HG02642 (cell line): ENCODE results near the gene MED27.

Experiments
- ATAC-seq: cut with Tn5 transposase; IDR thresholded peaks from one replicate; pipeline ENCODE4 v1.9.1; 2021; ENCODE audit warnings: mild to moderate bottlenecking; ENCODE audit not compliant: unreplicated experiment, poor library complexity

The MED27 gene

DNA sequence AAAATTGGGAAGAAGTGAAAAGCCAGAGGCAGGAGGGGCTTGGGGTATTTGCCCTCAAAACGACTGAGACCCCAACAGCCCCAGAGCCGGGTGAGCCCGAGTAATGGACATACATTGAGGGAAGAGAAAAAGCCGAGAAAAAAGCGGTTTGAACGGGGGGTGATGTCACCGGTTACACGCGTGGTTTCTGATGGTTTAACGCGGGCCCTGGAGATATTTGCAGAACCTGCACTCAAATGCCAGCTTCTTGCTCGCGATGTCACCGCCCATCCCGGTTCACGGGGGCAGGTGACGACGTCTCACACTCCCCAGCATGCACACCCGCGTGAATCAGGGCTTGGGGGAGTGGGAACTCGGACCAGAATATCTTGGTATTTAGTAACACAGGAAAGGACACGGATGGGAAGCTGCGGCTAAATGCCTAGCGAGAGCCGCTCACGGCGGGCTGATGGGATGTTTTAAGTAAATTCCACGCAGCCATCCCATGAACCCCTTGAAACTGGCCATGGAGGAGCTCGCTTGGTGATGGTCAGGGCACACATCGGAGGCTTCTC is 237.8 kb downstream of the MED27 start:
- no peak for ATAC-seq

DNA sequence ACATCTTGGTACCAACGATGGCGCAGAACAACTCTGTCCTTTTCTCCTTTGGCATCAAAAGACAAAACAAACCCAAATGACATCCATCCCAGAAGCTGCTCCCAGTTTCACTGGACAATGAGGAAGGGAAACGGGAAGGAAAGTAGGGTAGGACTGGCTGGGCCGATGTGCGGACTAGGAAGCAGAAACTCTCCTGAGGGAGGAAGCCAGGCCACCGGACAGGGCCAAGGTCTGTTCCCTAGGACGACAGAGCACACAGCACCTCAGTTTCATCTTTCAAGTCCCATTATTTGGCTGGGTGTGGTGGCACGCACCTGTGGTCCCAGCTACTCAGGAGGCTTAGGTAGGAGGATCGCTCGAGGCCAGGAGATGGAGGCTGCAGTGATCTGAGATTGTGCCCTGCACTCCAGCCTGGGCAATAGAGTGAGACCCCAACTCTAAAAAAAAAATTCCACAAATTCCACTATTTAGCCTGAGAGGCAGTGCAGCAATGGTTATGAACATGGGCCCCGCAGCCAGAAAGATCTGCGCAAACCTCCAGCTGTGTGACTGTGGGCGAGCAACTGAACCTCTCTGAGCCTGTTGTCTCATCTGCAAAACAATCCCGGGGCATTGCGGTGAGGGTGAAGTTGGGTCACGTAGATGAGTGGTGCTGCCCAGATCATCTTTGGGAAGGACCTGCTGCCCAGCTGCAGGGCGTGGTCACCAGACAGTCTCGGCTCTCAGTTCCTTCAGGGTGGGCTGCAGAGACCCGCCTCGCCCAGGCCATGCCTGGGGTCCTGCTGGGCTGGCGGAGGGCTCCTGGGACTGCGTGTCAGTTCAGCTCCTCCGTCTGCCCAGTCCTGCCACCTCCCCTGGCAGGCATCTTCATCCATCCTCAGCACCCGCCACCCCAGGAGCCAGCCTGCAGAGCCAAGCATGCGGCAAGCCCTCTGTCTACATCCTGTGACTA is 238.6 kb downstream of the MED27 start:
- no peak for ATAC-seq

DNA sequence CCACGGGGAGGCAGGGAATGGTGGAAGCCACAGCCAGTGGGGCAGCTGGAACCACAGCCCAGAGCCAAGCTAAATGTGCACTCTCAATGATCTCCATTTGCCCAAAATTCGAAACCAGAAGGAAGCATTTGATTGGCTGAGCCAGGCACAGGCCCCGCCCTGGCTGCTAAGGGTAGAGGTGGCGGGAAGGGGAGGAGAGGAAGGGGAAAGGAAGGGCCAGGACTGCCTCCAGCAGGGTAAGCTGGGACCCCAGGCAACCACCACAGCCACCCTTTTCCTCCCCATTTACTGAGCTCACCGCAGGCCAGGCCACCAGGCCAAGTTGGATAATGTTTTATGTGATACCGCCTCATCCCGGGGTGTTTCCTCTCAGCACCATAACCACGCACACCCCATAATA is 239.4 kb downstream of the MED27 start:
- no peak for ATAC-seq

DNA sequence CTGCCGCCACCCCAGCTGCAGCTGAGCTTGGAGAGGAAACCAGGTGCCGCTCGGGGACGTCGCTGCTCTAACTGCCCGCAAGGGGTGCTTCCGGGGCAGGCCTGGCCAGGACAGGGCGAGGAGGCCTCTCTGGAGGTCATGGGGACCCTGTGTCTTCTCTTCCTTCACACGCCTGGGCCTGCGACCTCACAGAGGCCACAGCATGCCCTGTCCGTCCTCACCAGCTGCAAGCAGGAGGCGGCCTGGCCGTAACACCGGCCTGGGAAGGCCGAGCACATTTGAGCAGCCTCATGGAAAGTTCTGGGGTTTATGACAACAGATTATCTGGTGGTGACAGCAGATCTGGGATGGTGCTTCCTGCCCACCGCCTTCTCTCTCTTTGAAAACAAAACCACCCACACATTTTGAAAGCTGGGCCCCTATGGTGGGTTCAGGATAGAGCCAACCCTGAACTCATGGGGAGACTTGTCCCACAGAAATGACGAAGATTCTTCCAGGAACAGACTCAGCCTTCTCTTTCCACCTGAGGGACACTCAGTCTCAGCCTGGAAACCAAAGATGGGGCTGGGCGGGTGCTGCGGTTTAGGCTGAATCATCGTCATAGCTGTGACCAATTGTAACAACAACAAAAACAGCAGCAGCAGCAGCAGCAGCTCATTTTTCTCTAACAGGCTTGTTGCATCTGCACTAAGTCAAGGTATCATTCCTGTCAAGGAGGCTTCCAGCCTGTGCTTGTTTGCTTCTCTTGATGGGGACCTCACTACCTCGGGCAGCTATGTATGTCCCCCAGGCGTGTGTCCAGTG is 240.2 kb downstream of the MED27 start:
- ATAC-seq = no peak

DNA sequence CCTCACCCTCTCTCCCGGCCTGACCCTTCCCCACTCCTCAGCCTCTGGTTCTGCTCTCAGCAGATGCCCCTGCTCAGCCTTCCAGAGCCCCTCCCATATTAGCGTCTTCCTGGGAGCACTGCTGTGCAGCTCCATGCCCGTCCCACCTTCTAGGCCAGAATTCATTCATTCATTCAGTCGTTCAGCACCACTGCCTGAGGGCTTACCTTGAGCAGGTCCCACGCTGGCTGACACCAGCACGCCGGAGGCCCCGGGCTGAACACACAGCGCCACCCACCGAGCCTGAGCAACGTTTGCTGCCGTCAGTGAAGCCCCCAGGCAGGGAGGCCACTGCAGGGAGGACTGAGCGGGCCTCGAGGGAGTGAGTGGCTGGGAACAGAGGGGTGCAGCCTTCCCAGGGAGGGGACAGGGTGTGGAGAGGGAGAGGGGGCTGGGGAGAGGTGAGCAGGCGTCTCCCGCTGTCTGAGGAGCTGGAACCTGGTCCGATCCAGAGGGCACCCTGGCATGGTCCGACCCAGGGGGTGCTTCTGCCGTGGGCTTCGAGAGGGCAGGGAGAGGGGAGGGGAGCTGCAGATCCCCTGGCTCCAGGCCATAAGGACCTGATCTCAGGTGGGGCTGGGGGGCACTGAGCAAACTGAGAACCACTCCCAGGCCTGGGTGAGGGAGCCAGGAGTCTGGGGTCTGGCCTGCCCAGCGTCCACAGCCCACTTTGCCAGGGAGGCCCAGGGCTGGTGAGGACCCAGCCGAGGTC is 241.0 kb downstream of the MED27 start:
- no peak for ATAC-seq

DNA sequence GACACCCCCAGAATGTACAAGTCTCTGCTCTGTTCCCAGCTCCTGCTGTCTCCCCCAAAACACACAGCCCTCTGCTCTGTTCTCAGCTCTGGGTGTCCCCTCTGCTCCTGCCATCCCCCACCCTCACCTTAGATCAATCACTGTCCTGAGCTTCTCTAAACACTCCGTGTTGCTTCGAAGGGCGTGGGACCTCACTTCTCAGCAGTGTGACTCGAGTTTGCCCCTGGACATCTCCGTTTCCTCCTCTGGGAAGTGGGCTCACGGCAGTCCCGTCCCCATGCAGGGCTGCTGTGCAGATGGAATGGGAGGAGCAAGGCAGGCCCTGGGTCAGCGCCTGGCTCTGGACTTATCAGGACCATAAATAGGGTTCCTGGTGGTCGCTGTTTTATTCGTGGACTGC is 241.8 kb downstream of the MED27 start:
- ATAC-seq = no peak

DNA sequence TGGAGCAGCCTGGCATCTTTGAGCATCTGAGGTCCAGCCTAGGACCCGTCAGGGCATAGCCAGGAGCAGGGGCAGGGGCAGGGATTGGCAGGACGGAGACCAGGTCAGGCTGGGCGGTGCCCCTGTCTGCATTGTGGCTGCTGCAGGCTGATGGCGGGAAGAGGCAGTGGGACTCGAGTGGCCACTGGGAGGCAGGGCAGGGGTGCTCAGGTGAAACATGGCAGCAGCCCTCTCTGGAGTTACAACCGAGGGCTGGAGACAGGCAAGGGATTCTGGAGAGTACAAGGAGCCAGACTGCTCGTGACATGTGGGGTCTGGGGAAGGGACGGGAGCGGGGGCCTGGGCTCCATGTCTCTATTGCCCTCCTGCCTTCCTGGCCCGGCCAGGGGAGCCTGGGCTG is 242.4 kb downstream of the MED27 start:
- ATAC-seq = no peak

DNA sequence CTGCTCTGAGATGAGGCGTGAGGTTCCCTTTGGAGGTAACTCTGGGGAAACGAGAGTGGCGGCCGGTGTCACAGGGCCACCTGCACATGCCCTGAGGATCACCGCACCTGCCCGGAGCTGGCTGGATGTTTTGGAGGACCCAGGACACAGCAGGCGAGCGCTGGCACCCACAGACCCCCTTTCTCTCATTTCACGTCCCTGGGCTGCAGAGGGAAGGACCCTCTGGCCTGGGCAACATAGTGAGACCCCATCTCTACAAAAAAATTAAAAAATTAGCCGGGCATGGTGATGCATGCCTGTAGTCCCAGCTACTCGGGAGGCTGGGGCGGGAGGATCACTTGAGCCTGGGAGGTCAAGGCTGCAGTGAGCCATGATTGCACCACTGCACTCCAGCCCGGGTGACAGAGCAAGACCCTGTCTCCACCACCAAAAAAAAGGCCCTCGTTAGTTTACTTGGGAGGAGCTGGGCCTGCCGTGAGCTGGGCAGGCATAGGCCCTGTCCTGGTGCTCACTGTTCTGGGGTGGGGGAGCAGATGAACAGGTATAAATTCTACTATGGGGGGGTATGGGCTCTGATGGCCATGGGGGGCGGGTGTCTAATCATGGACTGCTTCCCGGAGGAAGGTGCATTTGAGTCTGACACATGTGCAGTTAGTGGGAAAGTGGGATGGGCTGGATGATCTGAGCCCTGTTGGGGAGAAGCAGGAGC is 242.9 kb downstream of the MED27 start:
- ATAC-seq = no peak

DNA sequence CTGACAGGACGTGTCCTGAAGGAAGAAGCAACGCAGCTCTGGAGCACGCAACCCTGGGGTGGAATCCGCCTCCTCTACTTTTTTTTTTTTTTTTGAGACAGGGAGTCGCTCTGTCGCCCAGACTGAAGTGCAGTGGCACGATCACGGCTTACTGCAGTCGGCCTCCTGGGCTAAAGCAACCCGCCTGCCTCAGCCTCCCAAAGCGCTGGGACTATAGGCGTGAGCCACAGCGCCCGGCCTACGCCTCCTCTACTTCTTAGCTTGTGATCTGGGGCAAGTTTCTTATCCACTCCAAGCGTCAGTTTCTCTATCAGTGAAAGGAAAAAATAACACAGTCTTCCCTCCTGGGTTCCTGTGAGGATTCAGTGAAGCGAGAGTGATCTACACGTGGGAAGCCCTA is 243.6 kb downstream of the MED27 start:
- no peak for ATAC-seq

DNA sequence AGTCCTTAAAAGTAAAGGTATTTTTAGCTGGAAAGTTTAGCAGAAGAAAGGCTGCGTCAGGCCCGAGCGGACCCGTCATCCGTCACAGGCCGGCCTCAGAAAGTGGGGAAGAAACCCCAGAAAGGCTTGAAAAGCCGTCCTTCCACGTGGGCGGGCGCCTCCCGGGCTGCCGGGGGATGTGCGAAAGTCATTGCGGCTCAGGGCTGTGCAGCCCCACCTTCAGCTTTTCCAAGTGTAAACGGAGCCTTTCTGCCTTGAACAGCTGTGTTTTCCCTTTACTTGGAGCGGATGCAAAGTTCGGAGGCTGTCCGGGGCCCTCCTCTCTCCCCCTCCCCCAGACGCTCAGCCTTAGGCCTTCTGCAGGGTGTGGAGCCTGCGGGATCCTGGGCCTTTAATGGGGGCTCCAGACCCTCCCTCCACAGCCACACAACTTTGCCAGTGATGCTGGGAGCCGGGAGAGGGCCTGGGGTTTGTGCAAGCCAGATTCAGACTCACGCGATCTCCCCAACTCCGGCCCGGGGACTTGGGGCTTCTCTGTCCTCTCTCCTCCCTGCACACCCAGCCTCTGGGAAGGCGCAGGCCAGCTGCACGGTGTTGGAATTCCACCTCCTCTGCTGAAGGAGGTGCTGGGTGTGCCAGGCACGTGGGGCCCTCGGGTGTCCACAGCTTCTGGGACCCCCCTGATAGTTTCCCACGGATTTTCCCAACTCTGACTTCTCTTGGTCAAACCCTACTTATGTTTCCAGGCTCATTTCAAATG is 244.3 kb downstream of the MED27 start:
- ATAC-seq = no peak

DNA sequence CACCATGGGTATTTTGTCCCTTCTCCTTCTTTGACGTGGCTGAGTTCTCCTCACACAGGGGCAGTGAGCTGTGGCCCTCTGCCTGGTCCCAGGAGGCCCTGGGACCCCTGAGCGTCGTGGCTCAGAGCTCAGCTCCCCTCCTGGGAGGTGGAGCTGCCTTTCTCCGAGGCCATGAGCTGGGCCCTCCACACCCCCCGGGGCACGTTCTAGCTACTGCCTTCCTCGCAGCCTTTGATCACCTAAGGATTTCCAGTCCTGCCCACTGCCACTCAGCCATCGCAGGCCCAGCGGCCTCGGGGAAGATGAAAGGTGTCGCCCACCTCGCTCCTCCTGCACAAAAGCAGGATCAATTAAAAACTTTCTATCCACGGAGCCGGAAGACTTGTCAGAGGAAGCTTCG is 244.9 kb downstream of the MED27 start:
- no peak for ATAC-seq

DNA sequence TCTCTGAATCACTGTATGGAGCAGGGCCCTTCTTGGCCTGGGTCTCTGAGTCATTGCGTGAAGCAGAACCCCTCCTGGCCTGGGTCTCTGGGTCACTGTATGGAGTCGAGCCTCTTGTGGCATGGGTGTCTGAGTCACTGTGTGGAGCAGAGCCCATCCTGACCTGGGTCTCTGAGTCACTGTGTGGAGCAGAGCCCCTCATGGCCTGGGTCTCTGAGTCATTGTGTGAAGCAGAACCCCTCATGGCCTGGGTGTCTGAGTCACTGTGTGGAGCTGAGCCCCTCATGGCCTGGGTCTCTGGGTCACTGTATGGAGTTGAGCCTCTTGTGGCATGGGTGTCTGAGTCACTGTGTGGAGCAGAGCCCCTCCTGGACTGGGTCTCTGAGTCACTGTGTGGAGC is 245.8 kb downstream of the MED27 start:
- ATAC-seq = no peak

DNA sequence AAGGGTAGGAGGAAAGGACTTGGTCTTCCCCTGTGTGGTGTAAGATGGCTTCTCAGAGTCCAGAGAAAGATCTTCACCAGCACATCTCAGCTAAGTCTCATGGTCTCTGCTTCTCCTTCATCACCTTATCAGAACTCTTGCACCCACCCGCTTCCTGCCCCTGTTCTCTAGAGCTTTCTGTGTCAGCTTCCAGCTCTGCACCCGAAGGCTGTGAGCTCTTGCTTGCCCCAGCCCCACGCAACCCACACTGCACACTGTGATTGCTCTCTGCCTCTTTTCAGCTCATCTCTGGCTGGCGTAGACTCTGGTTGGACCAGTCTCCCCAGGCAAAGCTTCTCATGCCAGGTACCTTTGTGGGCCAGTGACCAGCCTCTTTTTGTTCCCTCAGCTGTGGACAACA is 246.6 kb downstream of the MED27 start:
- no peak for ATAC-seq

DNA sequence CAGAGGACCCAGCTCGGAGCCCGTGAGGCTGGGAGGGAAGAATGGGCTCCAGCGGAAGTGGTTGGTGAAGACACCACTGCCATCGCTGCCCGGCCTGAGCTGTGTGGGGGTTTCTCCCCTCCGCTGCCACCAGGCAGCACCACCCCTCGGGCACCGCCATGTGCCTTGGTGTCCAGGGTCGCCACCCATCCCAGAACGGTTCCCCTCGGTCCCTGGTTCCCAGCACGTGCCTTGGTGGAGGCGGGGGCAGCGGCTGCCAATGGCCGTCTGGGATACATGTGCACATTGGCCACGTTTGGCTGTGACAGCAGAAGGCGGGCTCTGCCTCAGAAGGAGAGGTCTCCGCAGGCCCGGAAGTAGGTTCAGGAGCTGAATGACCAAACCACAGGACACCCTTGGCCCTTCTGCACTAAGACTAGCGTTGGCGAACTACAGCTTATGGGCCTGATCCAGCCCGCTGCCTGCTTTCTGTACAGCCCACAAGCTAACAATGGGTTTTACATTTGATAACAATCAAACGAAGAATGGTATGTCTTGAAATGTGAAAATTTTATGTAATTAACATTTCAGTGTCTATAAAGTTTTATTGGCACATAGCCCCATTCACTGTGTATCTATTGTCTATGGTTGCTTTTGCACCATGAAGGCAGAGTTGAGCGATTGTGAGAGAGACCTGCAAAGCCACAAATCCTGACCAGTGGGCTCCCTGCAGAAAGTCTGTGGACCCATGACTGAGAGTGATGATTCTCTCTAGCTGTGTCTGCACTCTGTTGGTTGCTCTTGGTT is 248.1 kb downstream of the MED27 start:
- ATAC-seq = no peak

DNA sequence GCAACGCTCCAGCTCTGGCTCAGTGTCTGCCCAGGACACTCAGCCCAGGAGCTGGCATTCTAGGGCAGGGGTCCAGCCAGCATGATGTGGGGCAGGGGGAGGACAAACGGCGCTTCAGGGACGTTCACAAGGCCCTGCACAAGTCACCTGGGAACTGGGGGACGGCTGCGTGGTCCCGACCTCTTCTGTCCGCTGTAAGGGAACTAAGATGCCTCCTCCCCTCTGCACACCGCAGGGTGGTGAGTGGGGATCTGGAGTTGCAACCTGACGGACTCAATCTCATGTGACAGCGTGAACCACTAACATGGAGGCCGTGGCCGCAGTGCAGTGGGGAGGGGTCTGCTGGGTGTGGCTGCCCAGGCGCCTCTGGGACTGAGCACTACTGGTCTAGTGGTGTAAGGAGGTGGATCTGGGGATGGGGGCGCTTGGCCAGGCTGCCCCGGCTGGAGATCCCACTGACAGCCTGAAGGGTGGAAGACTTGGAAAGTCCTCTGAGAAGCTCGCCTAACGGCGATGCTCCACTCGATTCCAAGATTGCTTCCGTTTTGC is 251.8 kb downstream of the MED27 start:
- no peak for ATAC-seq

DNA sequence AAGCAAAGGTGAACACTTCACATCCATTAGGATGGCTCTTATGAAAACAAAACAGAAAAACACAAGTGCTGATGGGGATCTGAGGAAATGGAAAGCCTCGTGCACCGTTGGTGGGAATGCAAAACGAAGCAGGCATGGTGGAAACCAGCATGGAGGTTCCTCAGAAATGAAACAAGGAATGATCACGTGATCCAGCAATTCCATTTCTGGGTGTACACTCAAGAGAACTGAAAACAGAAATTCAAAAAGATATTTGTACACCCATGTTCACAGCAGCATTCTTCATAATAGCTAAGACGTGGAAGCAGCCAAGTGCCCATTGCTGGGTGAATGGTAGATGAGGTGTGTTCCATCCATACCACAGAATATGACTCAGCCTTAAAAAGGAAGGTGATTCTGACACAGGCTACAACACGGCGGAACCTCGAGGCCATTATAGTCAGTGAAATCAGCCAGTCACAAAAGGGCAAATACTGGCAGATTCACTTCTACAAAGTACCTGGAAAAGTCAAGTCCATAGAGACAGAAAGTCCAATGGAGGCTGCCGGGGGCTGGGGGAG is 252.6 kb downstream of the MED27 start:
- no peak for ATAC-seq

DNA sequence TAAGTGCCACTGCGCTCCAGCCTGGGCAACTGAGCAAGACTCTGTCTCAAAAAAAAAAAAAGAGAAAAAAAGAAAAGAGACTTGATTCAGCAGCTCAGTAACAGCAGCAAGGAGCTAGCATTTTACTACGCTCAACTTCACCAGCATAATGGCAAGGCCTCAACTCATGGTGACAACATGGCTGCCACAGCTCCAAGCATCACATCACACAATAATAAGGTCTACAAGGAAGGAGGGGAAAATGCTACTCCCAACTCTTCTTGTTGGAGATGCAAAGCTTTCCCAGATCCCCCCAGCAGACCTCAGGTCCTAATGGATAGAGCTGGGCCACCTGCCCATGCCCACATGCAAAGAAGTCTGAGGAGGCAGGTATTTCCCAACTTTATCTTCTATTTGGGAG is 253.6 kb downstream of the MED27 start:
- ATAC-seq = no peak

DNA sequence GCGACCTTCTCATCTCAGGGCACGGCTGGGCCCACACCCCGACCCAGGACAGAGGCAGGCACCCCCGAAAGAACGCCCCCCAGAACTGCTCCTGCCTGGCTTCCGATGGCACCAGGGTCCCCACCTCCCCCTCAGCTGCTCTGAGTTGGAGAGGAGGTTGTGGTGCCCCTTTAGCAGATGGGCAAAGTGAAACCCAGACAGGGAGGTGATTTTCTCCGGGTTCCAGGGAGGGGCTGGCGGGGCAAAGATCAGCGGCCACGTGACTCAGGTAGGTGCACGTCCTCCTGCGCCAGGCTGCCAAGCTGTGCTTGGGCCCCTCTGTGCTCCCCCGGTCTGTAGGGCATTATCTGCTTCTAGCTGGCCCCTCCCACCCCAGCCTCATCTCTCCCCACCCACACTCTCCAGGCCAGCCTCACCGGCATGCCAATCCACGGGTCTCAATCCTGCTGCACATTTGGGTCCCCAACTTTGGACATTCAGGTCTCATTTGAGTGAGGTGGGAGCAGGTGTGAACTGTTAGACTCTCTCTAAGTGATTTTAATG is 254.6 kb downstream of the MED27 start:
- no peak for ATAC-seq
